H1 (cell line): ENCODE results near the gene PRR23E. TPM values are rescaled to one million over a fixed set of nuclear protein-coding genes. Genes with fewer than 3 reads are reported as not detected.

ENCODE experiments used
- ATF2 ChIP-seq: IDR thresholded peaks from 2 replicates; pipeline ENCODE4 v1.6.1; 2012; ENCODE audit warnings: low read length, inconsistent platforms
- CHD1 ChIP-seq: IDR thresholded peaks from 2 replicates; pipeline ENCODE4 v1.6.1; 2012; ENCODE audit warnings: low read depth, low read length, improper control_type of control experiment
- KDM5A ChIP-seq: fragments of 200-600 bp; IDR thresholded peaks from 2 replicates; pipeline ENCODE4 v1.7.1; 2012; ENCODE audit warnings: mild to moderate bottlenecking, low read length, inconsistent platforms, mixed read lengths
- RAD21 ChIP-seq, 2 experiments: IDR thresholded peaks in 1 of 2; conservative IDR thresholded peaks in 1 of 2; 2 replicates each; pipeline ENCODE4 v1.6.1; 2011; ENCODE audit warnings: low read depth in 2 of 2, low read length in 2 of 2, improper control_type of control experiment in 1 of 2, inconsistent platforms in 1 of 2, mild to moderate bottlenecking in 1 of 2, moderate library complexity in 1 of 2
- SAP30 ChIP-seq: fragments of 300-600 bp; sonication (generic); IDR thresholded peaks from 2 replicates; pipeline ENCODE4 v1.7.1; 2012; ENCODE audit warnings: low read length, moderate library complexity, mild to moderate bottlenecking, inconsistent platforms; ENCODE audit not compliant: insufficient read depth, insufficient replicate concordance
- TCF12 ChIP-seq: IDR thresholded peaks from 2 replicates; pipeline ENCODE4 v1.6.1; 2011; ENCODE audit warnings: low read depth, mild to moderate bottlenecking, low read length
- polyA plus RNA-seq, 7 experiments: library from polyadenylated mRNA; depleted of rRNA in 3 of 7; stranded (reverse) in 5 of 7; unstranded in 2 of 7; fragments of >200 nt in 5 of 7; fragments of 200-250 nt in 2 of 7; gene quantifications; 1 replicate in 5 of 7; 2 replicates in 1 of 7; 4 replicates in 1 of 7; pipeline versions ENCODE4 v1.2.1 to v1.2.3, GENCODE V29; 2011 to 2013; ENCODE audit warnings: missing spikeins in 2 of 7, mixed read lengths in 2 of 7
- small RNA-seq: library from polyadenylated mRNA; stranded (forward); fragments of <200 nt; extraction: miRNeasy Mini kit (QIAGEN cat#:217004); gene quantifications from one replicate; pipeline ENCODE3, GENCODE V24; 2013; ENCODE audit not compliant: insufficient read depth
- total RNA-seq: library from RNA; stranded (reverse); fragmentation: NEBNext Ultra II Directional; extraction: Animal tissue kit (Norgen Biotek cat#: 25700); gene quantifications from 2 replicates; pipeline ENCODE4 v1.2.1, GENCODE V29; 2021

The PRR23E gene
- total and polyA plus RNA-seq, 2 of the 8 experiments (the other 6 are each of a cell fraction or from before 2014, with no cell fraction given) = not detected

DNA sequence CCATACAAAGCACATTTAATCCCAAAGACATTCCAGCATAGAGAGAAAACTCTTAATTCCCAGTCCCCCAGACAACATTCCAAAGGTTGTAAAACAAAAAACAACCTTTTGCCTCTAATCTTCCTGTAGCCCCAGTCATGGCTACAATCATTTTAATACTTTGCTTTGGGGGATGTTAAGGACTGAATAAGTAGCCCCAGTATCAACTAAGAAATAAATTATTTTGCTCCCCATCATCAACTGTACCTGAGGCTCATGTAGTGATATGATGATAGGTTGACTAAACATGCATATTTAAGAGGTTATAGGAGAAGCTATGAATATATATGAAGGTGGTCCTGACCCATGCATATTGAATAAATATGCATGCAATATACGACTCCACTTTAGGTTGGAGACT, 54.4 kb downstream of the PRR23E start (continued):
- TF ChIP-seq ATF2 (no peak), TCF12 (no peak), KDM5A (no peak), RAD21 (IDR thresholded peaks at IDR 0.05 in 1 of 2, conservative IDR thresholded peaks at IDR 0.05 in 1 of 2; ENCODE audit: low read depth in 2 of 2, low read length in 2 of 2) (no peak), SAP30 (no peak), CHD1 (no peak)

Small RNA genes lying within 50 kb of the gene (small RNA-seq; reads per million reads assigned to genes)
- gene RF00019 (not detected), gene RNU6-1047P (not detected)

Other genes with a start within 250 kb of the PRR23E start
- gene PLXNA1, start 210.0 kb upstream of the PRR23E start, total RNA-seq = 47.5 and 50.8 TPM in 2 replicates
- 54.9 and 81.4 TPM in 2 replicates for gene PLXNA1, start 210.0 kb upstream of the PRR23E start, polyA plus RNA-seq (2011; rRNA removed)
- not detected in 2 replicates for gene PRR20G, start 94.9 kb downstream of the PRR23E start, total RNA-seq
- gene PRR20G, start 94.9 kb downstream of the PRR23E start, polyA plus RNA-seq (2011; rRNA removed) = 0.24 and 0.67 TPM in 2 replicates